NCI-H2029 treated with DMSO at 0.1 percent for 48 hours (cell line): ENCODE measurements around the gene SLC6A8.
"Not testable (repeated sequence)": the region's sequence is repeated elsewhere in the genome, so short reads cannot be mapped to it uniquely, and the experiment has no call there.

ENCODE experiments used
- DNase-seq: peaks from one replicate; lab custom pipeline; 2025; lab: John Stamatoyannopoulos, UW

Gene SLC6A8

GRCh38 chrX:153708415-153708814, 20.7 kb downstream of the SLC6A8 start:
- DNase-seq, result no peak

- DNase-seq, result no peak
These were observed 22.3 kb downstream of the SLC6A8 start for GRCh38 chrX:153709726-153710674.

GRCh38 chrX:153714256-153714655, 26.5 kb downstream of the SLC6A8 start:
- no peak for DNase-seq

GRCh38 chrX:153717445-153717844, 29.7 kb downstream of the SLC6A8 start:
- no peak for DNase-seq

- no peak for DNase-seq
These were observed 31.5 kb downstream of the SLC6A8 start for GRCh38 chrX:153719238-153719637.

GRCh38 chrX:153719701-153720100, 32.0 kb downstream of the SLC6A8 start:
- no peak for DNase-seq

GRCh38 chrX:153722704-153723350, 35.1 kb downstream of the SLC6A8 start:
- DNase-seq, result no peak

GRCh38 chrX:153723351-153724251, 35.9 kb downstream of the SLC6A8 start:
- no peak for DNase-seq

GRCh38 chrX:153724252-153725038, 36.7 kb downstream of the SLC6A8 start, which contains the start of the genes ABCD1 and BCAP31:
Gene ABCD1, plus strand, starts transcription at chrX:153724856. Its CDS starts 411 bp downstream, at chrX:153725267.
Gene BCAP31, minus strand, starts transcription at chrX:153724387. Its CDS starts 1,143 bp downstream, at chrX:153723244.
- no peak for DNase-seq

- no peak for DNase-seq
These were observed 37.5 kb downstream of the SLC6A8 start for GRCh38 chrX:153725039-153725831.

- DNase-seq, result no peak
These were observed 38.1 kb downstream of the SLC6A8 start for GRCh38 chrX:153725832-153726285.

- no peak for DNase-seq
These were observed 38.8 kb downstream of the SLC6A8 start for GRCh38 chrX:153726286-153727122.

- no peak for DNase-seq
These were observed 39.6 kb downstream of the SLC6A8 start for GRCh38 chrX:153727123-153727931.

- no peak for DNase-seq
These were observed 40.4 kb downstream of the SLC6A8 start for GRCh38 chrX:153728095-153728494.

GRCh38 chrX:153728951-153729631, 41.4 kb downstream of the SLC6A8 start:
- DNase-seq, result no peak

GRCh38 chrX:153730115-153730514, 42.4 kb downstream of the SLC6A8 start:
- not testable (repeated sequence) for DNase-seq

- no peak for DNase-seq
These were observed 43.6 kb downstream of the SLC6A8 start for GRCh38 chrX:153731117-153731844.
